GM12873 (cell line): ENCODE data around the gene PAF1.

Experiments
- CTCF ChIP-seq: IDR thresholded peaks from 2 replicates; pipeline ENCODE4 v1.5.1; 2012; ENCODE audit warnings: low read depth, mild to moderate bottlenecking, moderate library complexity, low read length, control low read depth; ENCODE audit not compliant: insufficient read depth; ENCODE audit errors: missing control alignments

PAF1 gene

DNA sequence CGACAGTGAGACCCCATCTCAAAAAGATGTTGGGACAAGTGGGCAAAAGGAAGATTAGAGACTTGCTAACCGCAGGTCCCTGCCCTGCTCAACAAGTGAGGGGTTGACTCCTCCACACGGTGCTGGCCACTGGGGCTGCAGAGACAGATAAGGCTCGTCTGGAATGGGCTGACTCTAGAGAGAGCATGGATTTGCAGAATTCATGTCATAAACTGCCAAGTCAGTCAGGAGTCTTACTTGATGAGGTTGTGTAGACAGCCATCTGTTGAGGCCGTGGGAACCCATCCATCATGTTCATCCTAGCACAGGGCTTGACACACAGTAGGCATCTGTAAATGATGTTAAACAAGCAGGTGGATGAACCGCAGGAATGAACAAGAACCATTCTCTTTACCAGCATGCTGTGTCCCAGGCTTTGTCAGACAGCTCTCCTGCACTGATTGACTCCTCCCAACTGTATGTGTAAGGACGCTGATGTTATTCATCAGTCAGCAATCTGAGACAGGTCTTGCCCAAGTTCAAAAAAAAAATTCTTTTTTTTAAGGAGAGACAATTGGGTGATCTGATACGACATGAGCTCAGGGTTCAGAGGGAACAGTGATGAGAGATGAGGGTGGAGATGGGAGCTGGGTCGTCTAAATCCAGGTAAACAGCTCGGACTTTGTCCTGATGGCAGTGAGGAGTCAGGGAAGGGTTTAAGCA lies 8.8 kb downstream of the PAF1 start:
- TF ChIP-seq CTCF, result no peak

GRCh38 chr19:39380521-39381502 lies 10.1 kb downstream of the PAF1 start:
- no peak for TF ChIP-seq CTCF

DNA sequence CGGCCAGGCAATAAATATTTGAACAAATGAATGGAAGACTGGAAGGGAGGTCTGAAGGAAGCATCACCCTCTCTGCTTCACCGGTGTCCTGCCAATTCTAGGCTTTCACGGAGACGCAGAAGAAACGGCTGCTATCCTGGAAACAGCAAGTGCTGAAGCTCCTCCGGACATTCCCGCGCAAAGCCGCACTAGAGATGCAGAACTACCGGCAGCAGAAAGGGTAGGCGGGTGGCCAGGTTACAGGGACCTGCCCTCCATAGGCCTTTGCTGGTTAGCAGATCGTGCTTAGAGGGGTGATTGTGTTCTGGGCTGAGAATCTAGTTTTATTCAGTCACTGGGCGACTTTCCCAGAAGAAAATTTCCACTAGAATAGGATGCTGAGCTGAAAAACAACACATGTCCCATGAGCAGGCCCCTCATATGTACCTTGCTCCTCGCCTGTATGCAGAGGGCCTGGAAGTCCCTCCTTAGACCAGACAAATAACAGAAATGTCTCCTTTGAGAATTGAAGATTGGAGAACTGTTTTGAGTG lies 11.0 kb downstream of the PAF1 start:
- no peak for TF ChIP-seq CTCF

- TF ChIP-seq CTCF, result no peak
Measured at GRCh38 chr19:39377373-39378362, 13.2 kb downstream of the PAF1 start.

GRCh38 chr19:39375929-39376328 lies 15.0 kb downstream of the PAF1 start:
- no peak for TF ChIP-seq CTCF

DNA sequence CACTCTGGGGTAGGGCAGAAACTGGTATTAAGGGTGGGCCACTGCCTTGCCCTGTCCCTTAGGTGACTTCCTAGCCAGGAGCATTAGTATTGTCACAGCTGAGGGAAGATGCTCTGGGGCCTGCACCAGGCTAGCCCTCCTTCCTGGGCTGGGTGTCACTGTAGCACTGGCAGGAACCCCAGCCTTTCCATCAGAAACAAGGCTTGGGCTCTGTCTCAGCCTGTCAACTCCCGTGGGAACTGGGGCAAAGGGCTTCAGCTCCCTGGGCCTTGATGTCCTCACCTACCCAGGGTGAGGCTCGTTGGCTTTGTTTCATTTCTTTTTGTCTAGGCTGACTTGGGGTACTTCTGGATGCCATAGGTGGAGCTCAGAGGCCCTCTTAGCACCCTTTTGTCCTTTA lies 18.0 kb downstream of the PAF1 start:
- no peak for TF ChIP-seq CTCF
